Activated T-cell treated with anti-CD3 and anti-CD28 coated beads, Interleukin-2, amount 50 U/mL, for 72 hours (primary cell): ENCODE data around the gene IRF2BP1. TPM values are rescaled to one million over a fixed set of nuclear protein-coding genes. Genes with fewer than 3 reads are reported as not detected.
"Not testable (repeated sequence)": the region's sequence is repeated elsewhere in the genome, so short reads cannot be mapped to it uniquely, and the experiment has no call there.

ENCODE experiments used
- ATAC-seq, 2 donors: fragments of 150-1000 bp; cut with Tn5 transposase; replicated peaks in 1 of 2; 2 replicates each; pipeline ENCODE4 v1.10.0; 2021; ENCODE audit warnings: moderate library complexity in 2 of 2, mild to moderate bottlenecking in 1 of 2
- DNase-seq, 2 donors: peaks; one replicate each; pipeline ENCODE4 v3.0.0; 2021 to 2022; ENCODE audit warnings: mixed read lengths in 1 of 2
- H3K27ac Mint-ChIP-seq: one replicate; pipeline ENCODE4 v1.8.0; 2022; ENCODE audit warnings: mild to moderate bottlenecking, moderate library complexity, mixed read lengths
- H3K27me3 Mint-ChIP-seq: one replicate; pipeline ENCODE4 v1.8.0; 2022; ENCODE audit warnings: low read depth, mixed read lengths
- H3K36me3 Mint-ChIP-seq, 2 donors: one replicate each; pipeline ENCODE4 v1.8.0; 2022; ENCODE audit warnings: mixed read lengths in 2 of 2, mild to moderate bottlenecking in 1 of 2; ENCODE audit not compliant: insufficient read depth in 2 of 2
- H3K4me1 Mint-ChIP-seq: one replicate; pipeline ENCODE4 v1.8.0; 2022; ENCODE audit warnings: low read depth, mixed read lengths
- H3K4me3 Mint-ChIP-seq, 2 donors: one replicate each; pipeline ENCODE4 v1.8.0; 2022; ENCODE audit warnings: mild to moderate bottlenecking in 2 of 2, mixed read lengths in 2 of 2, moderate library complexity in 2 of 2
- H3K9me3 Mint-ChIP-seq, 2 donors: one replicate each; pipeline ENCODE4 v1.8.0; 2022; ENCODE audit warnings: mixed read lengths in 2 of 2
- total RNA-seq, 2 donors: library from RNA; stranded (reverse); gene quantifications; one replicate each; pipeline ENCODE4 v1.2.3, GENCODE V29; 2022

Gene IRF2BP1
- total RNA-seq, 2 donors from 2014 or later: 16.3 to 19.9 TPM

- no peaks in the 10 kb centered on the region for H3K36me3 Mint-ChIP-seq
- no peak overlapping the region for H3K27ac Mint-ChIP-seq
- peaks cover 4% of the 10 kb centered on the region for H3K27me3 Mint-ChIP-seq
- ATAC-seq (no peak), DNase-seq (no peak)
- H3K4me1 Mint-ChIP-seq: peaks cover 8% of the 10 kb centered on the region
- H3K9me3 Mint-ChIP-seq: no peaks in the 10 kb centered on the region
- no peak overlapping the region for H3K4me3 Mint-ChIP-seq
These were observed 15.1 kb downstream of the IRF2BP1 start for GRCh38 chr19:45870798-45871197.

GRCh38 chr19:45867241-45867640 is 18.7 kb downstream of the IRF2BP1 start:
- not testable (repeated sequence) for H3K36me3 Mint-ChIP-seq, H3K4me3 Mint-ChIP-seq, DNase-seq, H3K9me3 Mint-ChIP-seq, H3K27ac Mint-ChIP-seq, ATAC-seq
- Mint-ChIP-seq H3K27me3 (peaks cover 25% of the 10 kb centered on the region), H3K4me1 (peaks cover 21% of the 10 kb centered on the region)

- peaks cover 28% of the 10 kb centered on the region for H3K4me1 Mint-ChIP-seq
- peaks cover 25% of the 10 kb centered on the region for H3K27me3 Mint-ChIP-seq
- ATAC-seq: no peak
- no peak overlapping the region for H3K27ac Mint-ChIP-seq
- H3K9me3 Mint-ChIP-seq: no peaks in the 10 kb centered on the region
- no peak for DNase-seq
- H3K36me3 Mint-ChIP-seq: peaks cover 5 to 10% of the 10 kb centered on the region in 2 donors
- H3K4me3 Mint-ChIP-seq: no peak overlapping the region
These were observed 19.4 kb downstream of the IRF2BP1 start for GRCh38 chr19:45866400-45867176.

GRCh38 chr19:45865269-45865948 is 20.5 kb downstream of the IRF2BP1 start:
- peaks cover 36% of the 10 kb centered on the region for H3K4me1 Mint-ChIP-seq

GRCh38 chr19:45864629-45865082 is 21.3 kb downstream of the IRF2BP1 start:
- DNase-seq (no peak), ATAC-seq (no peak)
- H3K36me3 Mint-ChIP-seq: peaks cover 5 to 12% of the 10 kb centered on the region in 2 donors
- H3K4me3 Mint-ChIP-seq: peak overlapping the region; percentile 71 to 78
- peaks cover 25% of the 10 kb centered on the region for H3K27me3 Mint-ChIP-seq
- no peak overlapping the region for H3K27ac Mint-ChIP-seq
- H3K9me3 Mint-ChIP-seq: no peaks in the 10 kb centered on the region
- H3K4me1 Mint-ChIP-seq: peaks cover 36% of the 10 kb centered on the region

More at GRCh38 chr19:45865269-45865948, 20.5 kb downstream of the IRF2BP1 start:
- Mint-ChIP-seq H3K36me3 (peaks cover 5 to 10% of the 10 kb centered on the region in 2 donors), H3K9me3 (no peaks in the 10 kb centered on the region), H3K27me3 (peaks cover 25% of the 10 kb centered on the region), H3K4me3 (peak overlapping the region in 1 of 2 donors; percentile 36), H3K27ac (no peak overlapping the region)
- no peak for ATAC-seq
- DNase-seq: no peak

- H3K36me3 Mint-ChIP-seq: peaks cover 8 to 16% of the 10 kb centered on the region in 2 donors
- H3K4me3 Mint-ChIP-seq: peak within 1 kb of the TSS; percentile 95 to 99
- peak; percentile 79 to 84 for DNase-seq
- peaks cover 42% of the 10 kb centered on the region for H3K4me1 Mint-ChIP-seq
- H3K27me3 Mint-ChIP-seq: peaks cover 25% of the 10 kb centered on the region
- H3K9me3 Mint-ChIP-seq: no peaks in the 10 kb centered on the region
- peak within 1 kb of the TSS; percentile 90 for H3K27ac Mint-ChIP-seq
- peak; percentile 56 to 61 for ATAC-seq
These were observed 21.9 kb downstream of the IRF2BP1 start, which contains the start of gene FOXA3 for GRCh38 chr19:45863840-45864628. Gene FOXA3, plus strand, starts transcription at chr19:45864326. Its CDS starts 131 bp downstream, at chr19:45864457.

GRCh38 chr19:45863335-45863839 is 22.6 kb downstream of the IRF2BP1 start:
- no peak for DNase-seq
- Mint-ChIP-seq H3K27me3 (peaks cover 25% of the 10 kb centered on the region), H3K27ac (peak overlapping the region; percentile 90), H3K4me3 (peak overlapping the region; percentile 95 to 99), H3K4me1 (peaks cover 45% of the 10 kb centered on the region), H3K9me3 (no peaks in the 10 kb centered on the region), H3K36me3 (peaks cover 8 to 16% of the 10 kb centered on the region in 2 donors)
- ATAC-seq: no peak

- peaks cover 25% of the 10 kb centered on the region for H3K27me3 Mint-ChIP-seq
- peak; percentile 95 to 97 for ATAC-seq
- peaks cover 9 to 16% of the 10 kb centered on the region in 2 donors for H3K36me3 Mint-ChIP-seq
- H3K9me3 Mint-ChIP-seq: no peaks in the 10 kb centered on the region
- H3K4me3 Mint-ChIP-seq: peak within 1 kb of the TSS; percentile 95 to 99
- peaks cover 50% of the 10 kb centered on the region for H3K4me1 Mint-ChIP-seq
- peak within 1 kb of the TSS; percentile 94 for H3K27ac Mint-ChIP-seq
- peak; percentile 99 to 100 for DNase-seq
These were observed 23.2 kb downstream of the IRF2BP1 start, which contains the start of gene SYMPK for GRCh38 chr19:45862564-45863334. Gene SYMPK, minus strand, starts transcription at chr19:45863147. Its CDS starts 8,652 bp downstream, at chr19:45854495.

- H3K4me1 Mint-ChIP-seq: peaks cover 50% of the 10 kb centered on the region
- H3K4me3 Mint-ChIP-seq: peak overlapping the region; percentile 95 to 99
- DNase-seq: no peak
- ATAC-seq: no peak
- no peaks in the 10 kb centered on the region for H3K9me3 Mint-ChIP-seq
- H3K27ac Mint-ChIP-seq: peak overlapping the region; percentile 94
- H3K36me3 Mint-ChIP-seq: peaks cover 9 to 16% of the 10 kb centered on the region in 2 donors
- peaks cover 25% of the 10 kb centered on the region for H3K27me3 Mint-ChIP-seq
These were observed 23.7 kb downstream of the IRF2BP1 start for GRCh38 chr19:45862271-45862563.

- DNase-seq (no peak), ATAC-seq (no peak)
- peak overlapping the region; percentile 41 to 99 for H3K4me3 Mint-ChIP-seq
- no peaks in the 10 kb centered on the region for H3K9me3 Mint-ChIP-seq
- peaks cover 20% of the 10 kb centered on the region for H3K27me3 Mint-ChIP-seq
- peak overlapping the region; percentile 80 for H3K27ac Mint-ChIP-seq
- H3K36me3 Mint-ChIP-seq: peaks cover 9 to 17% of the 10 kb centered on the region in 2 donors
- H3K4me1 Mint-ChIP-seq: peaks cover 50% of the 10 kb centered on the region
These were observed 25.3 kb downstream of the IRF2BP1 start for GRCh38 chr19:45860359-45861259.

GRCh38 chr19:45854167-45854778 is 31.7 kb downstream of the IRF2BP1 start:
- Mint-ChIP-seq H3K27me3 (no peaks in the 10 kb centered on the region), H3K9me3 (no peaks in the 10 kb centered on the region), H3K27ac (no peak overlapping the region), H3K4me1 (peaks cover 11% of the 10 kb centered on the region), H3K4me3 (no peak overlapping the region), H3K36me3 (peaks cover 7 to 30% of the 10 kb centered on the region in 2 donors)
- no peak for ATAC-seq
- no peak for DNase-seq
